T follicular helper cell (primary cell): ENCODE measurements around the gene FPR3.
"Not testable (repeated sequence)": the region's sequence is repeated elsewhere in the genome, so short reads cannot be mapped to it uniquely, and the experiment has no call there.

ENCODE experiments used
- DNase-seq: peaks from one replicate; pipeline ENCODE4 v3.0.0-alpha.2; 2020; ENCODE audit warnings: low read depth
- total RNA-seq, 2 experiments: gene quantifications; one replicate each; lab custom pipeline; 2026; lab: John Stamatoyannopoulos, UW

FPR3 gene, protein sequence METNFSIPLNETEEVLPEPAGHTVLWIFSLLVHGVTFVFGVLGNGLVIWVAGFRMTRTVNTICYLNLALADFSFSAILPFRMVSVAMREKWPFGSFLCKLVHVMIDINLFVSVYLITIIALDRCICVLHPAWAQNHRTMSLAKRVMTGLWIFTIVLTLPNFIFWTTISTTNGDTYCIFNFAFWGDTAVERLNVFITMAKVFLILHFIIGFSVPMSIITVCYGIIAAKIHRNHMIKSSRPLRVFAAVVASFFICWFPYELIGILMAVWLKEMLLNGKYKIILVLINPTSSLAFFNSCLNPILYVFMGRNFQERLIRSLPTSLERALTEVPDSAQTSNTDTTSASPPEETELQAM
- total RNA-seq: 0 to 0.04 reads per million in 2 experiments

GRCh38 chr19:51794885-51795490 lies at the start of gene FPR3:
Gene FPR3 (plus strand): TSS chr19:51795157. CDS start chr19:51823749, 28,592 bp downstream.
- no peak for DNase-seq

GRCh38 chr19:51746731-51747130 lies 48.2 kb upstream of the FPR3 start:
- DNase-seq: no peak

- no peak for DNase-seq
Measured at GRCh38 chr19:51749979-51750378, 45.0 kb upstream of the FPR3 start.

DNA sequence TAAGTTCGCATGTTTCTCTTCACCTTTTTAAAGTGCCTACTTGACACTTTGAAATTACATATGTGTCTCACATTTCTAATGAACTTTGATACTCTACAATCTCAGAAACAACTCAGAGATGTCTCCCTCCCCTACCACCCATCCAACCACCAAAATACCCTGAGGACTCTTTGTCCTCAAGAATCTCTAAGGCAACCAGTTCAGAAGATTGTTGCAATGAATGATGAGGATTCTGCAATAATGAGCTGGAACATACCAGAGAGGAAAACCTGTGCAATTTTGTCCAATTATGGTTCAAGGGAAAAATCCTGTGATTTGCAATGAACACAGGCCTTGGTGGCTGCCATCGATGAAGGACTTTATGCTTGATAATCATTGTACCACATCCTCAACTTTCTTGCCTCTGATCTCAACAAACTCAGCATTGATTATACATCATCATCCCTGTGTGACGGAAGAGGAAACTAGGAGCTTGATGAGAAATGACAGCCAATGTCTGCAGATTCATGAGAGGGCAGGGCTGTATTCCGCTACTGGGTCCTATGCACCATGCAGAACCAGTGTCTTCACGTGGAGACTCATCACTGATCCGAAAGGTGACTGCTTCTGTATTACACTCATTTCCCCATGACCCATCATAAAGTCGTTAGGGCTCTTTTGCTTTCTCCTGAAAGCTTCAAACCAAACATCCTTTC lies 44.4 kb upstream of the FPR3 start:
- DNase-seq: no peak

- DNase-seq: no peak
Measured at GRCh38 chr19:51751655-51752054, 43.3 kb upstream of the FPR3 start, which contains the start of gene FPR1. Gene FPR1 (minus strand): TSS chr19:51751878. CDS start chr19:51746994, 4,884 bp downstream.

DNA sequence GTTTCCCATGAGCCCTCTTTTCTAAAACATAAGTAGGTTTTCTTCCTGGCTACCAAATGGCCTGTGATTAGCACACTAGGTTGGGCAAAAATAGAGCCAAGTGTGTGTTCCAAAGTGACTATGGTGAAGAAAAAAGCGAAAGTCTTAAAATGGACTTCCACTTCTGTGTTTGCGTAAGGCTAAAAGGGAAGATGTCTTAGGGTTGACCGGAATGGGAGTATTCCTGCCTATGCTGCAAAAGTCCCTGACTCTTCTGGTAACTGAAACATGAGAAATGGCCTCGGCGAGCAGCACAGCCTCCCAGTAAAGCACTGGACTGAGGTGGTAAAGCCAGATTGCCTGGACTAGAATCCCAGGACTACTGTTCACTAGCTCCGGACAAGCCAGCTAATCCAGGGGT lies 40.8 kb upstream of the FPR3 start:
- no peak for DNase-seq

DNA sequence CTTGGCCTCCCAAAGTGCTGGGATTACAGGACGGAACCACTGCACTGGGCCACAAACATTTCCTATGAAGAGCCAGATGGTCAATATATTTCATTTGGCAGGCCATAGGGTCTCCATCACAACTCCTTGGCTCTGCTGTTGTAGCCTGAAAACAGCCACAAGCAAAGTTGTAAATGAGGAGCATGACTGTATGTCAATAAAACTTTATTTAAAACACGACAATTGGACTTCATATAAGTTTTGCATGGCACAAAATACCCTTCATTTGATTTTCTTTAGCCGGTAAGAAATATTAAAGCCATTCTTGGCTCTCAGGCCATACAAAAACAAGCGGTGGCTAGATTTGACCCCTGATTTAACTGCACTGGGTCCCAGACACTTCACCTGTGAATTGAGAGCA lies 40.2 kb upstream of the FPR3 start:
- DNase-seq: no peak

DNA sequence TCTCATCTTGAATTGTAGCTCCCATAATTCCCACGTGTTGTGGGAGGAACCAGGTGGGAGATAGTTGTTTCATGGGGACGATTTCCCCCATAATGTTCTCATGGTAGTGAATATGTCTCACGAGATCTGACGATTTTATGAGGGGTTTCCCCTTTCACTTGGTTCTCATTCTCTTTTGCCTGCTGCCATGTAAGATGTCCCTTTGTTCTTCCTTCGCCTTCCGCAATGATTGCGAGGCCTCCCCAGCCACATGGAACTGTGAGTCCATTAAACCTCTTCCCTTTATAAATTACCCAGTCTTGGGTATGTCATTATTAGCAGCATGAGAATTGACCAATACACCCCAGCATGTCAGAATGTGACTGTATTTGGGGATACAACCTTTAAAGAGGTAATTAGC lies 39.4 kb upstream of the FPR3 start:
- no peak for DNase-seq

GRCh38 chr19:51760697-51761356 lies 34.1 kb upstream of the FPR3 start, which contains the start of gene FPR2:
Gene FPR2 (plus strand): TSS chr19:51761180. CDS start chr19:51768659, 7,479 bp downstream.
- DNase-seq: no peak

DNA sequence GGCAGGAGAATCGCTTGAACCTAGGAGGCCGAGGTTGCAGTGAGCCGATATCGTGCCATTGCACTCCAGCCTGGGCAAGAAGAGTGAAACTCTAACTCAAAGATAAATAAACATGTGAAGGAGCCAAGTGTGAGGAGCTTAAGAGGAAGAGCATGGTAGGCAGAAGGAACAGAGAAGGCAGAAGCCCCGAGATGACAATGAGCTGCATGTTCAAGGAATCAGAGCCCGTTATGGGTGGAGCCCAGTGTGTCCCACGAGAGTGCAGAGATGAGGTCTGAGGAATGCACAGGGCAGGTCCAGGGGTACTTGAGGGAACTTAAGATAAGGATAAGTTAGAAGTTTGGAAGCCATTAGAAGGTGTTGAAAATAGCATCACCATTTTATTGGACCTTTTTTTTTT lies 33.3 kb upstream of the FPR3 start:
- no peak for DNase-seq

- DNase-seq: no peak
Measured at GRCh38 chr19:51765086-51765485, 29.9 kb upstream of the FPR3 start.

- no peak for DNase-seq
Measured at GRCh38 chr19:51766461-51766860, 28.5 kb upstream of the FPR3 start.

DNA sequence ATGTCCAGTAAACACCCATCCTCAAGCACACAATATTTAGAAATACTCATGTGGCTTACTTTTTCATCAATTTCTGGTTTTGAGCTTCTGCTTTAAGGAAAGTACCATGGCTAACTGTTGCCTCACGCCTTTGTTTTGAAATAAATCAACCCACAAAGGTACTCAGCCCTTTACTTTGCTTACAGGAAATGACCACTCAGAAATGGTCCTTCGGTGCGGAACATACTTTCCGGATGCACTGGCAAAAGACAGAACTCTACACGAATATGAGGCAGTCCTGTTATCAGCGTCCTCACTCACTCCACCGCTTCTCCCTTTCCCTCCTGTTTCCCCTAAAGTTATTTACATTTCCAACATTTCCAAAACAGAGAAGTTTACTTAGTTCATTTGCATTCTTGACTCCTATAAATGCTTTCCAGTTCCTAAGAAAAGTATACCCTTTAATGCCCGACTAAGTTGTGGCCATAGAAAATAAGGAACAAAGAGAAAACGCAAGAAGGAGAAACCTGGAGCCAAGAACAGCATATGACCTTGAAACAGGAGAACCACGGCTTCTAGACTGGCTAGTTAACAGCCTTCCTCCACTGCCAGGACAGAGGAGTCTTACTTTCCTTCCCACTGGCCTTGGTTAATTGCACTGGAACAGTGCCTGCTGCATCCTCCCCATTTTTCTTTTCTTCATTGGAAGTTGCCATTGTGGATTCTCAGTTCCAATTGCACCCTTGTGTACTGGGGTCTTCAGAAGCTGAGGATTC lies 23.4 kb upstream of the FPR3 start:
- no peak for DNase-seq

- no peak for DNase-seq
Measured at GRCh38 chr19:51772977-51773376, 22.0 kb upstream of the FPR3 start.

DNA sequence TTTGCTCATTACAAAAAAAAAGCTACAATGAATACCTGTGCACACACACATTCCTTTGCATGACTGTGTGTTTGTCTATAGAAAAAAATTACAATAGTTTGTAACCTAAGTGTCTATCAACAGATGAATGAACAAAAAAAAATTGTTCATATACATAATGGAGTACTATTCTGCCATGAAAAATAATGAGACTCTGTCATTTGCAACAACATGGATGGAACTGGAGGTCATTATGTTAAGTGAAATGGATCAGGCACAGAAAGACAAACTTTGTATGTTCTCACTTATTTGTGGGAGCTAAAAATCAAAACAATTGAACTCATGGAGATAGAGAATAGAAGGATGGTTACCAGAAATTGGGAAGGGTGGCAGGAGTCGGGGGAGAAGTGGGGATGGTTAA lies 18.4 kb upstream of the FPR3 start:
- DNase-seq: not testable (repeated sequence)

- DNase-seq: peak; percentile 1
Measured at GRCh38 chr19:51777570-51778462, 17.1 kb upstream of the FPR3 start.

DNA sequence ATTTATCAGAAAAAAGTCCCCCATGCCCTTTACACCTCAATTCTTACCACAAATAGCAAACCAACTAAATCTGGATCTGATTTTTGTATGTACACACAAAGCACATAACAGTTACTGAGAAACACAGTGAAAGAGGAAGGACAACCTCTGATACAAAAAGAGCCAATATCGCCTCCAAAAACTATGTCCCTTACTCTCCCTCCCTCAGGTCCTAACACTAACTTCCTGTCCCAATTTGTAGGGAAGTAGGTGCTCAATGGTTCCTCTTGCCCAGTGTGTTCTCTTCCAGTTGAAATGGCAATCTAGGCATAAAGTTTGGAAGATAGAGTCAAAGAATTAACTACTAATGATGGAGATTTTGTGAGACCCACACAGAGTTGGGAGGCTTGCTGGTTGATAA lies 15.8 kb upstream of the FPR3 start:
- no peak for DNase-seq

GRCh38 chr19:51779703-51780102 lies 15.3 kb upstream of the FPR3 start:
- DNase-seq: no peak

DNA sequence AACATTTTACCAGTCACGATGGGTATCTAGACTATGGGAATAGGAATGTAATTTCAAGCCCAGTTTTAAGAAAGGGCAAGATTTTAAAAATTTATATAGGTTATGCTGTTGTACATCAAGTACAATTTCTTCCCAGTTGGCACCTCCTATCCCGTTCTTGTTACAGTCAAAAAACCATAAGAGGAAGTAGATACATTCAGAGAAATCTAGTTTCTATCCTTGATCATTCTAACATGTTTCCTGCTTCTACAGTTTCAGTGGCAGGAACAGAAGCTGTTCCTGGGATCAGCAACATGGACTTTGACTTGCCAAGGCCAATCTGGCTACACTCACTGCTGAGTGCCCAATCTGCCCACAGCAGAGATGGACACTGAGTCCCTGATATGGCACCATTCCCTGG lies 14.7 kb upstream of the FPR3 start:
- DNase-seq: no peak

DNA sequence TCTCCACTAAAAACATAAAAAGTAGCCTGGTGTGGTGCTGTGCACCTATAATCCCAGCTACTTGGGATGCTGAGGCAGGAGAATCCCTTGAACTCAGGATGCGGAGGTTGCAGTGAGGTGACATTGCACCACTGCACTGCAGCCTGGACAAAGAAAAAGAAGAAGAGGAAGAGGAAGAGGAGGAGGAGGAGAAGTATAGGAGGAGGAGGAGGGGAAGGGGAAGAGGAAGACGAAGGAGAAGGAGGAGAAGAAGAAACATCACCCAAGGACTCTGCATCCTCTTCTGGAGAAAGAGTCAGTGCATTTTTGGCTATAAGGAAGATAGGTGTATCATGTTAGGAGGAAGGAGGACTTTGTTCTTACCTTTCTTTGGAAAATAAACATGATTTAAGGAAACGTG lies 13.0 kb upstream of the FPR3 start:
- DNase-seq: no peak

DNA sequence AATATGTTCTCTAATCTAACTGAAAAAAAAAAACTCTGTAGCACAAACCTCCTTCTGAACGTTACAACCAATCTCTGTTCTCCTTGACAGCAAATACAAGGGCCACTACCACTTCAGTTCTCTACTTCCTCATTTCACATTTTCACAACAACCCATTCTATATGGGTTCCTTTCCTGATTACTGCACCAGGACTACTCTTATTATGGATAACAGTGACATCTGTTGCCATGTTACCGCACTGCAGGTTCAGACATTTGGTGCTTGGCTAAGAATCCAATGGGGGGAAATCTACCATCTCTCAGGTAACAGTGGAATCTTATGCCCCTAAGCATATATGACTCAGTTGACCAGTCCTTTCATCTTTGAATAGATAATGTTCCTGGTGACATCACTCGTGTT lies 11.6 kb upstream of the FPR3 start:
- DNase-seq: no peak
